Right cardiac atrium (tissue), 5 donors: ENCODE measurements around the gene GALNT9. TPM values are rescaled to one million over a fixed set of nuclear protein-coding genes. Genes with fewer than 3 reads are reported as not detected.

Source experiments
- ATAC-seq, 2 donors: fragments of 200-7000 bp; cut with Tn5 transposase; one replicate each; pipeline versions ENCODE4 v1.8.0 to v1.9.1; 2020; ENCODE audit warnings: moderate library complexity in 2 of 2, mild to moderate bottlenecking in 1 of 2
- DNase-seq, 3 donors: peaks; one replicate each; pipeline ENCODE4 v3.0.0-alpha.2; 2020
- H3K27ac ChIP-seq: one replicate; pipeline ENCODE4 v1.5.1; 2013; ENCODE audit warnings: mild to moderate bottlenecking, low read length, control low read depth, moderate library complexity
- H3K27me3 ChIP-seq: one replicate; pipeline ENCODE4 v1.6.1; 2013; ENCODE audit not compliant: control insufficient read depth, insufficient read depth
- H3K4me1 ChIP-seq: one replicate; pipeline ENCODE4 v1.6.1; 2013; ENCODE audit warnings: low read length; ENCODE audit not compliant: control insufficient read depth, insufficient read depth
- H3K4me3 ChIP-seq: one replicate; pipeline ENCODE4 v1.5.1; 2013; ENCODE audit warnings: low read length, control low read depth
- H3K9me3 ChIP-seq: one replicate; pipeline ENCODE4 v1.6.1; 2013; ENCODE audit warnings: low read length; ENCODE audit not compliant: control insufficient read depth
- WGBS: extraction: QIAGEN DNeasy Blood & Tissue Kit; methylation state at CpG from one replicate; pipeline ENCODE4 v1.1.7; 2013; 5-methylcytosine and 5-hydroxymethylcytosine counted together
- intact Hi-C, 4 donors: fragments of 100-400 bp; cut with DNase I; formaldehyde crosslinking; loops; one replicate each; pipeline versions ENCODE4 v1.11.0 to v1.14.0; 2022 to 2023
- polyA plus RNA-seq: library from polyadenylated mRNA; stranded (reverse); fragments of 200-250 nt; gene quantifications from one replicate; pipeline ENCODE4 v1.2.3, GENCODE V29; 2013
- total RNA-seq, 4 donors: library from RNA; stranded (reverse); fragmentation: NEBNext Ultra II Directional; extraction: Animal tissue kit (Norgen Biotek cat#: 25700); gene quantifications; one replicate each; pipeline ENCODE4 v1.2.1, GENCODE V29; 2021
- donor health status: healthy with polysubstance abuse.
- donor health status: DM: no; HTN: yes; CAD: no.
- donor health status: DM: no; HTN: no; CAD: no.
- donor health status: DM: no; HTN: yes; CAD: no; lungs with severe emphysema.
- donor health status: DM: yes; HTN: yes; CAD: no.

Gene GALNT9
- total and polyA plus RNA-seq, 5 donors, result 0.05 to 0.21 (median 0.14) TPM; not detected in 2

DNA sequence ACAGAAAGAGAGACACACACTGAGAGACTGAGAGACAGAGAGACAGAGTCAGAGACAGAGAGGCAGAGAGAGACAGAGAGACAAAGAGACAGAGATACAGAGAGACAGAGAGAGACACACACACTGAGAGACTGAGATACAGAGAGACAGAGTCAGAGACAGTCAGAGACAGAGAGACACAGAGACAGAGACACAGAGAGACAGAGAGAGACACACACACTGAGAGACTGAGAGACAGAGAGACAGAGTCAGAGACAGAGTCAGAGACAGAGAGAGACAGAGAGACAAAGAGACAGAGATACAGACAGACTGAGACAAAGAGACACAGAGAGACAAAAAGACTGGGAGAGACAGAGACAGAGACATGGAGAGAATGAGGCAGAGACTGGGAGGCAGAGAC, 90.0 kb downstream of the GALNT9 start:
- DNase-seq (no peak), ATAC-seq (no peak)
- no peak overlapping the region for H3K4me3 ChIP-seq
- H3K4me1 ChIP-seq, result no peaks in the 10 kb centered on the region
- intact Hi-C loops, result no loop called here
- no peak overlapping the region for H3K27ac ChIP-seq
- H3K9me3 ChIP-seq, result no peaks in the 10 kb centered on the region
- no peaks in the 10 kb centered on the region for H3K27me3 ChIP-seq

DNA sequence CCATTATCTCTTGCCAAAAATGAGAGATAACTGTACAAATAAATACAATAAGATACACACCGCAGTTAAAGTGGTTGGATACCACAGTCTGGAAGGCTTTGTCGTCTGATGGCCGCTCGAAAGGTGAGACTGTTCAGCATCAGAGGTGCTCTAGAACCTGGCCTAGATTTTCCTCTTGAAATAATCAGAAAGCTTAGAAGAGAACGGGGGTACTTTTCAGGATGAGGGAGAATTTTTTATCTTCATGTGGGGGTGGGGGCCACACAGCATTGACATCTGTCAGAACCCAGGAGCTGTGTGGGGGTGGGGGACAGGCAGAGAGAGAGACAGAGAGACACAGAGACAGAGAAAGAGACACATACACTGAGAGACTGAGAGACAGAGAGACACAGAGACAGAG, 90.5 kb downstream of the GALNT9 start:
- WGBS, result 54% methylated on average over 5 of the region's 5 CpGs
- H3K4me1 ChIP-seq, result no peaks in the 10 kb centered on the region
- H3K27me3 ChIP-seq, result no peaks in the 10 kb centered on the region
- intact Hi-C loops, result no loop called here
- H3K9me3 ChIP-seq, result no peaks in the 10 kb centered on the region
- H3K27ac ChIP-seq, result no peak overlapping the region
- DNase-seq, result no peak
- no peak overlapping the region for H3K4me3 ChIP-seq
- no peak for ATAC-seq

DNA sequence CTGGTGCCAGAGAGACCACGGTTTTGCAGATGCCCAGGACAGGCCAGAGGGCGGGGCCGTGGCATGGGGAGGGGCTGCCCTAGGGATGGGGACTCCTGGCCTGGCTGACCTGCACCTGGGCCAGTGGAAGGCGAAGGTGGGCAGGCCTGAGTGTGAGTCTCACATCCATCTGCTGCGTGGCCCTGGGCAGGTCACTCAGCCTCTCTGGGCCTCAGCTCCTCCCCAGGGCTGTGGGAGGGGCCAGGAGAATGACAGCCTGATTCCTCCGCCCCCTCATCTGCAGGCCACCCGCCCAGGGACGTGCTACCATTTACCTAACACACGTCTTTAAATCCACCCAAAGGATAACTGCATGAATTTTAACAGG, 90.9 kb downstream of the GALNT9 start:
- intact Hi-C loops, result no loop called here
- DNase-seq (peak in 2 of 3 donors; percentile 9 to 44), ATAC-seq (peak; percentile 37 to 52)
- WGBS, result 69% methylated on average over 9 of the region's 9 CpGs
- no peaks in the 10 kb centered on the region for H3K4me1 ChIP-seq
- no peak overlapping the region for H3K4me3 ChIP-seq
- no peaks in the 10 kb centered on the region for H3K9me3 ChIP-seq
- H3K27me3 ChIP-seq, result no peaks in the 10 kb centered on the region
- H3K27ac ChIP-seq, result no peak overlapping the region

GRCh38 chr12:132237772-132238487, 91.5 kb downstream of the GALNT9 start:
- intact Hi-C loops, result no loop called here
- no peaks in the 10 kb centered on the region for H3K4me1 ChIP-seq
- WGBS, result 74% methylated on average over 33 of the region's 33 CpGs
- no peak overlapping the region for H3K4me3 ChIP-seq
- ATAC-seq (peak; percentile 16 to 18), DNase-seq (peak in 2 of 3 donors; percentile 8 to 39)
- H3K27ac ChIP-seq, result no peak overlapping the region
- no peaks in the 10 kb centered on the region for H3K27me3 ChIP-seq
- no peaks in the 10 kb centered on the region for H3K9me3 ChIP-seq

DNA sequence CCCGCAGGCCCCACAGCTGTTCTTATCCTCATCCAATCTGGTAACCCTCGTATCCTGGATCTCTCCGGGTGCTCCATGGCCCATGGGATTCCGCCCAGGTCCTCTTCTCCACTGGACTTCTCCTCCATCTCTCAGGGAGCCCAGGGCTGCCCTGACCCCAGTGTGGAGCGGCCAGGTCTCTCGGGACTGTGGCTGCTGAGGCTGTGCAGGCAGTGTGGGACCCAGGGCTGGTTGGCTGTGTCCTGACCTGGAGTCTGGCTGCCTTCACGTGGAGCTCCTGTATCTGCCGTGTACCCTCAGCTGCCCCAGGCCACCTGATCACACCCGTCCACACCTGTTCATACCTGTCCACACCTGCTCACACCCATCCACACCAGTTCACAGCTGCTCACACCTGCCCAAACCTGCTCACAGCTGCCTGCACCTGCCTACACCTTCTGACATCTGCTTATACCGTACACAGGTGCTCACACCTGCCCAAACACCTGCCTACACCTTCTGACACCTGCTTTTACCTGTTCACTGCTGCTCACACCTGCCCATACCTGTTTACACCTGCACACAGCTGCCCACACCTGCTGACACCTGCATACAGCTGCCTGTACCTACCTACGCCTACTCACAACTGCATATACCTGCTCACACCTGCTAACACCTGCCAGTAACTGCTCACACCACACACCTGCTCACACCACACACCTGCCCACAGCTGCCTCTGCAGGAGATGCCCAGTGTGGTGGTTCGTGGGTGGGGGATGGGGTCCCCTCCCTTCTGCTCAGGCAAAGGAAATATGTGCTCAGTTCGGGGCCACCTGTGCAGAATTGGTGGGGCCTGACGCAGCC, 92.2 kb downstream of the GALNT9 start:
- H3K27me3 ChIP-seq, result no peaks in the 10 kb centered on the region
- H3K27ac ChIP-seq, result no peak overlapping the region
- no peak overlapping the region for H3K4me3 ChIP-seq
- WGBS, result 84% methylated on average over 14 of the region's 14 CpGs
- DNase-seq, result peak in 1 of 3 donors; percentile 48
- ATAC-seq, result peak in 1 of 2 donors; percentile 32
- H3K4me1 ChIP-seq, result no peaks in the 10 kb centered on the region
- intact Hi-C loops, result no loop called here
- no peaks in the 10 kb centered on the region for H3K9me3 ChIP-seq

- ATAC-seq, result no peak
- 81% methylated on average over 31 of the region's 31 CpGs for WGBS
- H3K27me3 ChIP-seq, result no peaks in the 10 kb centered on the region
- no peak overlapping the region for H3K27ac ChIP-seq
- H3K9me3 ChIP-seq, result no peaks in the 10 kb centered on the region
- no peaks in the 10 kb centered on the region for H3K4me1 ChIP-seq
- DNase-seq, result peak in 1 of 3 donors; percentile 53
- intact Hi-C loops, result no loop called here
- H3K4me3 ChIP-seq, result no peak overlapping the region
Measured at GRCh38 chr12:132236129-132236929, 93.1 kb downstream of the GALNT9 start.

DNA sequence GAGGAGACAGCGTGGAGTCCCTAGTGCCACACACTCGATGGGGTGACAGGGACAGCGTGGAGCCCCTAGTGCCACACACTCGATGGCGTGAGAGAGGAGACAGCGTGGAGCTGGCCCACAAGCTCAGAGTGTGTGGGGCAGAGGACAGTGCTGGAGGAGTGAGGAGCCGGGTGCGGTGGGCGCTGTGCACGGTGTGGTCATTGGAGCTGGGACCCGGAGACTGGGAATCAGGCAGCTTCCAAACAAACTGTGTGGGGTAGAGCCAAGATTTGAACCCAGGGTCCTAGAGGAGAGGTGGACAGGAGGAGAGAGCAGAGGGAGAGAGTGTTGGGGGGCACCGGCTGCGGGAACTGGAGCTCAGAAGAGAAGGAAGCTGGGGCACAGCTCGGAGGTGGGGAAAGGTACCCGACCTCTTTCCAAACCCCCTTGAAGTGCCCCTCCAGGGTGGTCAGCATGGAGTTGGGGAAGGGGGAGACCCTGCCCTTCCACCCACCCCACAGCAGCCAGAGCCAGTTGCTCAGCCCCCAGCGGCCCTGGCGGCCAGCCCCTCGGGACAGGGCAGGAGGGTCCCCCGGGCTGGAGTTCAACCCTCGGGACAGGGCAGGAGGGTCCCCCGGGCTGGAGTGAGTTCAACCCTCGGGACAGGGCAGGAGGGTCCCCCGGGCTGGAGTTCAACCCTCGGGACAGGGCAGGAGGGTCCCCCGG, 94.1 kb downstream of the GALNT9 start:
- DNase-seq, result no peak
- WGBS, result 90% methylated on average over 24 of the region's 25 CpGs
- Histone ChIP-seq H3K4me3 (no peak overlapping the region), H3K27ac (no peak overlapping the region), H3K9me3 (no peaks in the 10 kb centered on the region), H3K27me3 (no peaks in the 10 kb centered on the region), H3K4me1 (no peaks in the 10 kb centered on the region)
- ATAC-seq, result no peak
- intact Hi-C loops, result no loop called here

DNA sequence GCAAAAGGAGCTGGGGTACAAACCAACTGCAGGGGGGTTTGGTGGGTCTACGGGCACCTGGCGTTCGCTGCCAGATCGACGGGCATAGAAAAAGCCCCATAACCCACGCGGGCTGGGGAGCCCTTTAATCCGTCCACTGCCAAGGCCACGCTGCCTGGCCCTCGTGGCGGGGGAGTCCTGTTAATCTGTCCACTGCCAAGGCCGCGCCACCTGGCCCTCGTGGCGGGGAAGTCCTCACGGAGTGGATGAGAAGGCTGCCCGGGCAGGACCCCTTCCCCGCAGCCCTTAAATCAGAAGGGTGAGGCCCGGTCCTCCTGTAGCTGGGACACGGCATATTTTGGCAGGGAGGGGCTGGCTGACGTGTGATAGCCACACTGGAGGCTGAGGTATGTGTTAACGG, 99.0 kb downstream of the GALNT9 start:
- Histone ChIP-seq H3K4me3 (no peak overlapping the region), H3K27ac (no peak overlapping the region), H3K27me3 (no peaks in the 10 kb centered on the region), H3K4me1 (no peaks in the 10 kb centered on the region), H3K9me3 (no peaks in the 10 kb centered on the region)
- intact Hi-C loops, result no loop called here
- DNase-seq, result peak in 1 of 3 donors; percentile 40
- WGBS, result 87% methylated on average over 22 of the region's 22 CpGs
- ATAC-seq, result no peak

GRCh38 chr12:132229926-132230325, 99.5 kb downstream of the GALNT9 start:
- H3K9me3 ChIP-seq, result no peaks in the 10 kb centered on the region
- H3K27me3 ChIP-seq, result no peaks in the 10 kb centered on the region
- no peak for ATAC-seq
- intact Hi-C loops, result no loop called here
- no peak overlapping the region for H3K4me3 ChIP-seq
- no peaks in the 10 kb centered on the region for H3K4me1 ChIP-seq
- 86% methylated on average over 17 of the region's 17 CpGs for WGBS
- H3K27ac ChIP-seq, result no peak overlapping the region
- DNase-seq, result no peak

DNA sequence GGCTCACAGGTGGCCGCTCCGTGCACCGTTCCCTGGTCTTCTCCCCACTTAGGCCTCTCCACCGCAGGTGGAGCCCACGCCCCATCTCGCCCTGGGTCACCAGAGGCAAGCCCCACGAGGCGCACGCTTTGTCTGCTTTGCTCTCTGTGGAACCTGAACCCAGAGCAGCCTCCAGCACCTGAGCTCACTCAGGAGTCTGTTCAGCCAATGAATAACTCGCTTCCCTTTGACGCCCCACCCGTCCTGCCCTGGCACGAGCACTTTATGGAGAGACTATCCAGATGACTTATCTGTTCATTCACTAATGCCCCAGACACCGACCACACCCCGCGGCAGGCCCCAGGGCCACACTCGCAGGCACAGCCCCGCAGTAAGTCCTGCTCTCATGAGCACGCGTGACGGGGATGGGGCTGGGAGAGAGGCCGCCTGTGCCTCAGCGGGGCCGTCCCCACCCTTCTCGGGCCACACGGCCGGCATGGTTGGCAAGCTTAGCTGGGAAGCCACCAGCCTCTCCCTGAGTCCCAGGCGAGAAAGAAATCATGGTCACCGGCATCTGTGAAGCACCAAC, 100.1 kb downstream of the GALNT9 start:
- DNase-seq, result no peak
- H3K9me3 ChIP-seq, result no peaks in the 10 kb centered on the region
- intact Hi-C loops, result no loop called here
- WGBS, result 86% methylated on average over 29 of the region's 29 CpGs
- no peaks in the 10 kb centered on the region for H3K27me3 ChIP-seq
- no peaks in the 10 kb centered on the region for H3K4me1 ChIP-seq
- peak in 1 of 2 donors; percentile 29 for ATAC-seq
- no peak overlapping the region for H3K4me3 ChIP-seq
- no peak overlapping the region for H3K27ac ChIP-seq
